Endothelial cell of umbilical vein (primary cell): ENCODE measurements around the gene TRPM1.

Source experiments
- EZH2 ChIP-seq: IDR thresholded peaks from 2 replicates; pipeline ENCODE4 v1.6.1; 2012; ENCODE audit warnings: borderline replicate concordance, low read depth, mild to moderate bottlenecking, moderate library complexity, low read length, inconsistent platforms; ENCODE audit not compliant: severe bottlenecking
- FOS ChIP-seq: IDR thresholded peaks from 2 replicates; pipeline ENCODE4 v1.6.1; 2011; ENCODE audit warnings: mild to moderate bottlenecking, low read length, moderate library complexity, borderline replicate concordance; ENCODE audit not compliant: insufficient read depth
- POLR2A ChIP-seq: IDR thresholded peaks from 2 replicates; pipeline ENCODE4 v1.6.1; 2012; ENCODE audit warnings: low read depth, mild to moderate bottlenecking, control low read depth, low read length
- POLR2AphosphoS5 ChIP-seq: IDR thresholded peaks from 2 replicates; pipeline ENCODE4 v1.6.1; 2012; ENCODE audit warnings: low read depth, mild to moderate bottlenecking, control low read depth, low read length, moderate library complexity; ENCODE audit not compliant: insufficient read depth
- TF ChIP-seq, protein P1 (sequence below), 2 donors: IDR thresholded peaks; 1 replicate in 1 of 2; 2 replicates in 1 of 2; pipeline ENCODE4 v1.5.1; 2011; ENCODE audit warnings: low read length in 2 of 2, mild to moderate bottlenecking in 2 of 2, moderate library complexity in 2 of 2, control low read depth in 1 of 2, inconsistent platforms in 1 of 2, low read depth in 1 of 2; ENCODE audit not compliant: insufficient read depth in 1 of 2; ENCODE audit errors: extremely low read depth in 1 of 2

DNA sequence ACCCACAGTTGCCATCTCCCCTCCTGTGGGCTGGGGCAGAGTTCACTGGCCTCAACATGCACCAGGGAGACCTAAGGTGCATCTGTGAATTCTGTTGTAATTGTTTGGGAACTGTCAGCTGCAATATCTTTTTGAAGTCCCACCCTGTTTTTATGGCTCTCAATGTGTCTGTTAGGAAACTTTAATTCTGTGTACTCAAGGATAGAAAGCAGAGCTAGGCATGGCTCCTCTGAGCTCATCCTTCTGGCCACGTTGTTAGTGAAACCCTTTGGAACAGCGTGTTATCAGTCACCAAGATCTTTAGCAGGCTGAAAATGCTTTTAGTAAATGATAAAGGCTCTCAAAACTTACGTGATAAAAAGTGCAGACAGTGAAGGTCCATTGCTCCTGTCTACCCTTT, 76.5 kb downstream of the TRPM1 start:
- TF ChIP-seq, protein P1, sequence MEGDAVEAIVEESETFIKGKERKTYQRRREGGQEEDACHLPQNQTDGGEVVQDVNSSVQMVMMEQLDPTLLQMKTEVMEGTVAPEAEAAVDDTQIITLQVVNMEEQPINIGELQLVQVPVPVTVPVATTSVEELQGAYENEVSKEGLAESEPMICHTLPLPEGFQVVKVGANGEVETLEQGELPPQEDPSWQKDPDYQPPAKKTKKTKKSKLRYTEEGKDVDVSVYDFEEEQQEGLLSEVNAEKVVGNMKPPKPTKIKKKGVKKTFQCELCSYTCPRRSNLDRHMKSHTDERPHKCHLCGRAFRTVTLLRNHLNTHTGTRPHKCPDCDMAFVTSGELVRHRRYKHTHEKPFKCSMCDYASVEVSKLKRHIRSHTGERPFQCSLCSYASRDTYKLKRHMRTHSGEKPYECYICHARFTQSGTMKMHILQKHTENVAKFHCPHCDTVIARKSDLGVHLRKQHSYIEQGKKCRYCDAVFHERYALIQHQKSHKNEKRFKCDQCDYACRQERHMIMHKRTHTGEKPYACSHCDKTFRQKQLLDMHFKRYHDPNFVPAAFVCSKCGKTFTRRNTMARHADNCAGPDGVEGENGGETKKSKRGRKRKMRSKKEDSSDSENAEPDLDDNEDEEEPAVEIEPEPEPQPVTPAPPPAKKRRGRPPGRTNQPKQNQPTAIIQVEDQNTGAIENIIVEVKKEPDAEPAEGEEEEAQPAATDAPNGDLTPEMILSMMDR (IDR thresholded peaks at IDR 0.05; ENCODE audit: extremely low read depth in 1 of 2, insufficient read depth in 1 of 2, low read depth in 1 of 2, low read length in 2 of 2) = no peak
- TF ChIP-seq POLR2A = no peak
- no peak for TF ChIP-seq POLR2AphosphoS5
- no peak for TF ChIP-seq EZH2
- no peak for TF ChIP-seq FOS
